Suprapubic skin (tissue), 4 donors: ENCODE measurements around the gene CNNM2. TPM values are rescaled to one million over a fixed set of nuclear protein-coding genes. Genes with fewer than 3 reads are reported as not detected.

Experiments
- DNase-seq, 2 donors: peaks; one replicate each; pipeline ENCODE4 v3.0.0-alpha.2; 2019; ENCODE audit warnings: low spot score in 2 of 2
- H3K27ac ChIP-seq: fragments of 200-600 bp; sonication (generic); one replicate; pipeline ENCODE4 v1.5.1; 2019
- H3K27me3 ChIP-seq: fragments of 200-600 bp; sonication (generic); one replicate; pipeline ENCODE4 v1.5.1; 2019
- H3K36me3 ChIP-seq: fragments of 200-600 bp; sonication (generic); one replicate; pipeline ENCODE4 v1.5.1; 2019
- H3K4me1 ChIP-seq: fragments of 200-600 bp; sonication (generic); one replicate; pipeline ENCODE4 v1.5.1; 2019
- H3K4me3 ChIP-seq: fragments of 200-600 bp; sonication (generic); one replicate; pipeline ENCODE4 v1.5.1; 2019; ENCODE audit warnings: mild to moderate bottlenecking
- H3K9me3 ChIP-seq: fragments of 200-600 bp; sonication (generic); one replicate; pipeline ENCODE4 v1.5.1; 2019
- CTCF ChIP-seq, 2 donors: fragments of 200-600 bp in 1 of 2; fragments of 450-650 bp in 1 of 2; sonication (generic) in 1 of 2; IDR thresholded peaks; one replicate each; pipeline ENCODE4 v1.5.1; 2016 to 2019; ENCODE audit warnings: antibody characterized with exemption in 2 of 2, mild to moderate bottlenecking in 1 of 2, moderate library complexity in 1 of 2
- EP300 ChIP-seq: sonication (generic); formaldehyde crosslinking; IDR thresholded peaks from one replicate; pipeline ENCODE4 v1.6.1; 2017; ENCODE audit warnings: antibody characterized with exemption
- POLR2A ChIP-seq, 2 donors: fragments of 450-650 bp; IDR thresholded peaks; one replicate each; pipeline ENCODE4 v1.6.1; 2017; ENCODE audit warnings: antibody characterized with exemption in 2 of 2, mild to moderate bottlenecking in 2 of 2, moderate library complexity in 2 of 2
- POLR2AphosphoS5 ChIP-seq, 3 donors: sonication (generic); formaldehyde crosslinking; IDR thresholded peaks; one replicate each; pipeline ENCODE4 v1.6.1; 2017; ENCODE audit warnings: antibody characterized with exemption in 3 of 3
- WGBS: methylation state at CpG from one replicate; pipeline ENCODE4 v1.1.5; 2018; 5-methylcytosine and 5-hydroxymethylcytosine counted together
- total RNA-seq, 4 donors: library from RNA; depleted of rRNA; stranded (reverse); fragments of >200 nt; gene quantifications; one replicate each; pipeline ENCODE4 v1.1.0, GENCODE V29; 2016

CNNM2 gene
- total RNA-seq, 4 donors from 2014 or later = 8.7 to 16.9 (median 12.9) TPM

GRCh38 chr10:102948176-102948575 is 30.1 kb downstream of the CNNM2 start:
- Histone ChIP-seq H3K27ac (no peak overlapping the region), H3K4me3 (no peak overlapping the region), H3K36me3 (no peaks in the 10 kb centered on the region), H3K4me1 (no peaks in the 10 kb centered on the region), H3K9me3 (no peaks in the 10 kb centered on the region), H3K27me3 (no peaks in the 10 kb centered on the region)
- no peak for TF ChIP-seq EP300
- no peak for TF ChIP-seq POLR2AphosphoS5 (IDR thresholded peaks at IDR 0.05)
- TF ChIP-seq CTCF (IDR thresholded peaks at IDR 0.05) = no peak
- no peak for TF ChIP-seq POLR2A (IDR thresholded peaks at IDR 0.05)
- 85% methylated on average over 4 of the region's 4 CpGs for WGBS
- no peak for DNase-seq

- Histone ChIP-seq H3K27me3 (no peaks in the 10 kb centered on the region), H3K4me3 (no peak overlapping the region), H3K27ac (no peak overlapping the region), H3K36me3 (no peaks in the 10 kb centered on the region), H3K9me3 (no peaks in the 10 kb centered on the region), H3K4me1 (no peaks in the 10 kb centered on the region)
- TF ChIP-seq POLR2A (IDR thresholded peaks at IDR 0.05) (no peak), EP300 (no peak), POLR2AphosphoS5 (IDR thresholded peaks at IDR 0.05) (no peak), CTCF (IDR thresholded peaks at IDR 0.05) (no peak)
- WGBS = 91% methylated on average over 3 of the region's 3 CpGs
- no peak for DNase-seq
Observed at GRCh38 chr10:102948786-102949185, 30.7 kb downstream of the CNNM2 start.

- DNase-seq = no peak
- Histone ChIP-seq H3K36me3 (no peaks in the 10 kb centered on the region), H3K9me3 (no peaks in the 10 kb centered on the region), H3K4me1 (no peaks in the 10 kb centered on the region), H3K27me3 (no peaks in the 10 kb centered on the region), H3K4me3 (no peak overlapping the region), H3K27ac (no peak overlapping the region)
- no peak for TF ChIP-seq POLR2AphosphoS5 (IDR thresholded peaks at IDR 0.05)
- no peak for TF ChIP-seq CTCF (IDR thresholded peaks at IDR 0.05)
- TF ChIP-seq POLR2A (IDR thresholded peaks at IDR 0.05) = no peak
- 90% methylated on average over 4 of the region's 4 CpGs for WGBS
Observed at GRCh38 chr10:102949916-102950315, 31.8 kb downstream of the CNNM2 start.

GRCh38 chr10:102951316-102951715 is 33.2 kb downstream of the CNNM2 start:
- no peak overlapping the region for H3K4me3 ChIP-seq
- WGBS = 88% methylated on average over 3 of the region's 3 CpGs

GRCh38 chr10:102959360-102959759 is 41.3 kb downstream of the CNNM2 start:
- no peaks in the 10 kb centered on the region for H3K36me3 ChIP-seq
- H3K4me3 ChIP-seq = no peak overlapping the region
- no peaks in the 10 kb centered on the region for H3K27me3 ChIP-seq
- no peak overlapping the region for H3K27ac ChIP-seq
- H3K9me3 ChIP-seq = no peaks in the 10 kb centered on the region
- DNase-seq = no peak
- H3K4me1 ChIP-seq = no peaks in the 10 kb centered on the region
- TF ChIP-seq POLR2A (IDR thresholded peaks at IDR 0.05) = no peak
- no peak for TF ChIP-seq POLR2AphosphoS5 (IDR thresholded peaks at IDR 0.05)
- TF ChIP-seq CTCF (IDR thresholded peaks at IDR 0.05) = no peak
- TF ChIP-seq EP300 = no peak
- whole genome bisulfite sequencing = 100% methylated on average over 1 of the region's 1 CpG

More at GRCh38 chr10:102951316-102951715, 33.2 kb downstream of the CNNM2 start:
- Histone ChIP-seq H3K27ac (no peak overlapping the region), H3K9me3 (no peaks in the 10 kb centered on the region), H3K36me3 (no peaks in the 10 kb centered on the region), H3K4me1 (no peaks in the 10 kb centered on the region), H3K27me3 (no peaks in the 10 kb centered on the region)
- TF ChIP-seq EP300 (no peak), POLR2A (IDR thresholded peaks at IDR 0.05) (no peak), CTCF (IDR thresholded peaks at IDR 0.05) (no peak), POLR2AphosphoS5 (IDR thresholded peaks at IDR 0.05) (no peak)
- DNase-seq = no peak
